HCT116 (cell line): Measurements from ENCODE around the gene BDKRB1. TPM values are rescaled to one million over a fixed set of nuclear protein-coding genes. Genes with fewer than 3 reads are reported as not detected.

Source experiments
- ATAC-seq: fragments of 200-7000 bp; cut with Tn5 transposase; 2 replicates; pipeline ENCODE4 v1.9.1; 2020; ENCODE audit warnings: mild to moderate bottlenecking, moderate library complexity
- BruUV-seq: library from RNA; stranded (reverse); fragments of 400-500 nt; replicated peaks from 2 replicates; lab custom pipeline; 2021; lab: Mats Ljungman, UMichigan
- CTCF ChIA-PET: fragments of 300-600 bp; sonication (Branson Sonifier 250); formaldehyde crosslinking; loops from one replicate; lab custom pipeline; 2021; ENCODE audit warnings: antibody characterized with exemption; lab: Charles Lee
- POLR2A ChIA-PET: fragments of 300-600, 350-600 bp; sonication (Branson Sonifier 250); formaldehyde crosslinking; loops from one replicate; lab custom pipeline; 2021; ENCODE audit warnings: antibody characterized with exemption; lab: Charles Lee
- RAD21 ChIA-PET, 2 experiments: fragments of 300-600 bp; sonication (Branson Sonifier 250); formaldehyde crosslinking; loops; one replicate each; lab custom pipeline; 2023; ENCODE audit warnings: low total read pairs in 2 of 2; ENCODE audit not compliant: uncharacterized antibody in 2 of 2, unreplicated experiment in 2 of 2, low non-redundant PET in 1 of 2; lab: Charles Lee
- DNase-seq: peaks from one replicate; pipeline ENCODE4 v3.0.0-alpha.2; 2010; ENCODE audit warnings: low read depth, low spot score
- H2AFZ ChIP-seq: fragments of 200-600 bp; shearing (Covaris generic), sonication (generic); 2 replicates; pipeline ENCODE4 v1.6.1; 2017; ENCODE audit warnings: low read depth, mixed run types, mixed read lengths, antibody characterized with exemption, low read length; ENCODE audit not compliant: poor library complexity, severe bottlenecking
- H3K27ac ChIP-seq: 2 replicates; pipeline ENCODE4 v1.5.1; 2012; ENCODE audit warnings: low read depth, low read length
- H3K27me3 ChIP-seq: fragments of 200-600 bp; sonication (generic); 2 replicates; pipeline ENCODE4 v1.6.1; 2016; ENCODE audit warnings: mixed run types, low read length, mixed read lengths; ENCODE audit not compliant: insufficient read depth
- H3K36me3 ChIP-seq, 2 experiments: fragments of 200-500 bp in 1 of 2; fragments of 200-600 bp in 1 of 2; sonication (Bioruptor generic) in 1 of 2; sonication (generic) in 1 of 2; 2 replicates each; pipeline versions ENCODE4 v1.5.1 to v1.6.1; 2014 to 2016; ENCODE audit warnings: low read length in 2 of 2, inconsistent platforms in 1 of 2, mixed read lengths in 1 of 2, mixed run types in 1 of 2; ENCODE audit not compliant: insufficient read depth in 2 of 2, control insufficient read depth in 1 of 2
- H3K4me1 ChIP-seq, 2 experiments: fragments of 200-600 bp in 1 of 2; sonication (generic) in 1 of 2; 2 replicates each; pipeline versions ENCODE4 v1.5.1 to v1.6.1; 2012 to 2017; ENCODE audit warnings: low read length in 2 of 2, inconsistent platforms in 1 of 2, mild to moderate bottlenecking in 1 of 2, mixed read lengths in 1 of 2, mixed run types in 1 of 2, moderate library complexity in 1 of 2; ENCODE audit not compliant: insufficient read depth in 2 of 2, control insufficient read depth in 1 of 2
- H3K4me2 ChIP-seq: fragments of 200-600 bp; sonication (generic); 2 replicates; pipeline ENCODE4 v1.6.1; 2017; ENCODE audit warnings: mixed run types, low read length, mixed read lengths
- H3K4me3 ChIP-seq, 2 experiments: fragments of 200-600 bp in 1 of 2; sonication (generic) in 1 of 2; replicated peaks in 1 of 2; 2 replicates each; pipeline ENCODE4 v1.5.1; 2011 to 2016; ENCODE audit warnings: low read length in 2 of 2, control low read depth in 1 of 2, low read depth in 1 of 2, mild to moderate bottlenecking in 1 of 2, mixed read lengths in 1 of 2, mixed run types in 1 of 2
- H3K79me2 ChIP-seq: fragments of 200-600 bp; sonication (generic); 2 replicates; pipeline ENCODE4 v1.6.1; 2017; ENCODE audit warnings: mild to moderate bottlenecking, mixed run types, low read length, moderate library complexity, mixed read lengths; ENCODE audit not compliant: insufficient read depth
- H3K9ac ChIP-seq: fragments of 200-600 bp; sonication (generic); 2 replicates; pipeline ENCODE4 v1.6.1; 2016; ENCODE audit warnings: low read length, mixed read lengths
- H3K9me2 ChIP-seq: fragments of 200-600 bp; sonication (generic), shearing (Covaris generic); 2 replicates; pipeline ENCODE4 v1.6.1; 2017; ENCODE audit warnings: mixed run types, mild to moderate bottlenecking, moderate library complexity; ENCODE audit not compliant: insufficient read depth
- H3K9me3 ChIP-seq, 2 experiments: fragments of 200-500 bp in 1 of 2; fragments of 200-600 bp in 1 of 2; sonication (Bioruptor generic) in 1 of 2; sonication (generic) in 1 of 2; 2 replicates each; pipeline ENCODE4 v1.6.1; 2014 to 2017; ENCODE audit warnings: low read length in 2 of 2, mixed read lengths in 2 of 2, inconsistent platforms in 1 of 2, low read depth in 1 of 2, mild to moderate bottlenecking in 1 of 2, mixed run types in 1 of 2, moderate library complexity in 1 of 2; ENCODE audit not compliant: control insufficient read depth in 1 of 2, insufficient read depth in 1 of 2
- H4K20me1 ChIP-seq: fragments of 200-600 bp; sonication (generic), shearing (Covaris generic); 2 replicates; pipeline ENCODE4 v1.6.1; 2017; ENCODE audit warnings: mixed run types, mild to moderate bottlenecking, moderate library complexity; ENCODE audit not compliant: insufficient read depth
- ATF3 ChIP-seq: IDR thresholded peaks from 2 replicates; pipeline ENCODE4 v1.6.1; 2012
- CEBPB ChIP-seq: IDR thresholded peaks from 2 replicates; pipeline ENCODE4 v1.6.1; 2012; ENCODE audit warnings: low read depth
- ELF1 ChIP-seq: IDR thresholded peaks from 2 replicates; pipeline ENCODE4 v1.6.1; 2012; ENCODE audit warnings: low read depth, borderline replicate concordance
- EZH2 ChIP-seq: fragments of 200-600 bp; sonication (generic); IDR thresholded peaks from 2 replicates; pipeline ENCODE4 v1.6.1; 2017; ENCODE audit warnings: antibody characterized with exemption, mixed run types
- EZH2phosphoT487 ChIP-seq: fragments of 200-600 bp; IDR thresholded peaks from 2 replicates; pipeline ENCODE4 v1.6.1; 2018; ENCODE audit warnings: antibody characterized with exemption, borderline replicate concordance
- FOSL1 ChIP-seq: IDR thresholded peaks from 2 replicates; pipeline ENCODE4 v1.6.1; 2012; ENCODE audit warnings: low read depth
- JUND ChIP-seq: IDR thresholded peaks from 2 replicates; pipeline ENCODE4 v1.6.1; 2012
- POLR2A ChIP-seq: IDR thresholded peaks from 2 replicates; pipeline ENCODE4 v1.7.0; 2011; ENCODE audit warnings: borderline replicate concordance; ENCODE audit not compliant: insufficient read depth, insufficient read length; ENCODE audit errors: extremely low read depth
- POLR2AphosphoS5 ChIP-seq: IDR thresholded peaks from 2 replicates; pipeline ENCODE4 v1.6.1; 2011; ENCODE audit warnings: mild to moderate bottlenecking, low read depth, low read length, moderate library complexity
- RAD21 ChIP-seq: IDR thresholded peaks from 2 replicates; pipeline ENCODE4 v1.6.1; 2012; ENCODE audit warnings: low read depth, mild to moderate bottlenecking
- REST ChIP-seq: IDR thresholded peaks from 2 replicates; pipeline ENCODE4 v1.6.1; 2012; ENCODE audit warnings: low read depth
- SP1 ChIP-seq: IDR thresholded peaks from 2 replicates; pipeline ENCODE4 v1.6.1; 2012; ENCODE audit warnings: low read depth
- SRF ChIP-seq: IDR thresholded peaks from 2 replicates; pipeline ENCODE4 v1.6.1; 2012; ENCODE audit warnings: low read depth
- TCF7L2 ChIP-seq: IDR thresholded peaks from 2 replicates; pipeline ENCODE4 v1.7.0; 2011; ENCODE audit warnings: borderline replicate concordance, inconsistent platforms; ENCODE audit not compliant: insufficient read depth, insufficient read length; ENCODE audit errors: extremely low read depth
- YY1 ChIP-seq: IDR thresholded peaks from 2 replicates; pipeline ENCODE4 v1.6.1; 2011; ENCODE audit warnings: low read length, low read depth, moderate library complexity, mild to moderate bottlenecking; ENCODE audit not compliant: insufficient replicate concordance; ENCODE audit errors: extremely low read depth
- ZBTB33 ChIP-seq: IDR thresholded peaks from 2 replicates; pipeline ENCODE4 v1.6.1; 2011; ENCODE audit warnings: mild to moderate bottlenecking, low read length, moderate library complexity; ENCODE audit not compliant: insufficient replicate concordance; ENCODE audit errors: extremely low read depth
- ZFX ChIP-seq: fragments of 450-650 bp; IDR thresholded peaks from 2 replicates; pipeline ENCODE4 v1.6.1; 2017
- ZNF274 ChIP-seq: fragments of 200-500 bp; sonication (Bioruptor generic); IDR thresholded peaks from 2 replicates; pipeline ENCODE4 v1.6.1; 2014; ENCODE audit warnings: mild to moderate bottlenecking, low read depth, low read length, inconsistent platforms
- intact Hi-C: fragments of 100-400 bp; cut with micrococcal nuclease; formaldehyde crosslinking; loops from 2 replicates; pipeline ENCODE4 v1.10.0; 2022
- total RNA-seq: library from RNA; stranded (reverse); gene quantifications from one replicate; pipeline ENCODE4 v1.2.1, GENCODE V29; 2021; ENCODE audit not compliant: unreplicated experiment
- TF ChIP-seq, protein P1 (sequence below), 3 experiments: fragments of 200-600 bp in 1 of 3; sonication (generic) in 1 of 3; IDR thresholded peaks in 2 of 3; conservative IDR thresholded peaks in 1 of 3; 2 replicates each; pipeline ENCODE4 v1.5.1; 2012 to 2017; ENCODE audit warnings: low read depth in 2 of 3, low read length in 2 of 3, antibody characterized with exemption in 1 of 3, borderline replicate concordance in 1 of 3, control low read depth in 1 of 3, mild to moderate bottlenecking in 1 of 3, mixed read lengths in 1 of 3, mixed run types in 1 of 3, moderate library complexity in 1 of 3; ENCODE audit not compliant: insufficient read depth in 1 of 3

Gene BDKRB1
- total RNA-seq, 1 experiment from 2014 or later = not detected

- Histone ChIP-seq H3K4me3 (no peak overlapping the region), H4K20me1 (no peaks in the 10 kb centered on the region), H3K4me2 (no peak overlapping the region), H3K27ac (no peak overlapping the region), H3K9me3 (no peaks in the 10 kb centered on the region), H3K79me2 (no peaks in the 10 kb centered on the region), H3K9me2 (no peaks in the 10 kb centered on the region), H3K36me3 (no peaks in the 10 kb centered on the region), H3K9ac (no peak overlapping the region), H2AFZ (no peak overlapping the region), H3K4me1 (no peaks in the 10 kb centered on the region; a peak in 1 of 4 replicates), H3K27me3 (0 out of 2 replicates have a peak, but pooled peaks cover 6% of the 10 kb centered on the region)
- no peak for ATAC-seq
- DNase-seq = no peak
- RAD21 ChIA-PET = no interaction called here
- CTCF ChIA-PET = interaction anchor here (1.2 kb wide), 1 partner anchor 9 kb away, joined by 3 read pairs; no protein-coding TSS in a partner anchor
- BruUV-seq = no TSS peak
- POLR2A ChIA-PET = no interaction called here
- intact Hi-C loops = no loop called here
- TF ChIP-seq ZNF274 = no peak
- TF ChIP-seq SRF = no peak
- TF ChIP-seq ATF3 = no peak
- no peak for TF ChIP-seq ZBTB33
- TF ChIP-seq REST = no peak
- TF ChIP-seq YY1 = no peak
- no peak for TF ChIP-seq EZH2phosphoT487
- TF ChIP-seq POLR2AphosphoS5 = no peak
- TF ChIP-seq RAD21 = no peak
- no peak for TF ChIP-seq POLR2A
- no peak for TF ChIP-seq ZFX
- TF ChIP-seq EZH2 = no peak
- TF ChIP-seq CEBPB = no peak
- no peak for TF ChIP-seq JUND
- TF ChIP-seq TCF7L2 = no peak
- TF ChIP-seq ELF1 = no peak
- TF ChIP-seq FOSL1 = no peak
- no peak for TF ChIP-seq SP1
- TF ChIP-seq, protein P1, sequence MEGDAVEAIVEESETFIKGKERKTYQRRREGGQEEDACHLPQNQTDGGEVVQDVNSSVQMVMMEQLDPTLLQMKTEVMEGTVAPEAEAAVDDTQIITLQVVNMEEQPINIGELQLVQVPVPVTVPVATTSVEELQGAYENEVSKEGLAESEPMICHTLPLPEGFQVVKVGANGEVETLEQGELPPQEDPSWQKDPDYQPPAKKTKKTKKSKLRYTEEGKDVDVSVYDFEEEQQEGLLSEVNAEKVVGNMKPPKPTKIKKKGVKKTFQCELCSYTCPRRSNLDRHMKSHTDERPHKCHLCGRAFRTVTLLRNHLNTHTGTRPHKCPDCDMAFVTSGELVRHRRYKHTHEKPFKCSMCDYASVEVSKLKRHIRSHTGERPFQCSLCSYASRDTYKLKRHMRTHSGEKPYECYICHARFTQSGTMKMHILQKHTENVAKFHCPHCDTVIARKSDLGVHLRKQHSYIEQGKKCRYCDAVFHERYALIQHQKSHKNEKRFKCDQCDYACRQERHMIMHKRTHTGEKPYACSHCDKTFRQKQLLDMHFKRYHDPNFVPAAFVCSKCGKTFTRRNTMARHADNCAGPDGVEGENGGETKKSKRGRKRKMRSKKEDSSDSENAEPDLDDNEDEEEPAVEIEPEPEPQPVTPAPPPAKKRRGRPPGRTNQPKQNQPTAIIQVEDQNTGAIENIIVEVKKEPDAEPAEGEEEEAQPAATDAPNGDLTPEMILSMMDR (IDR thresholded peaks at IDR 0.05 in 2 of 3, conservative IDR thresholded peaks at IDR 0.05 in 1 of 3; ENCODE audit: borderline replicate concordance in 1 of 3, insufficient read depth in 1 of 3, low read depth in 2 of 3, low read length in 2 of 3) = no peak
Observed at GRCh38 chr14:96216627-96217026, 39.4 kb upstream of the BDKRB1 start.
